ENCODE data around the gene GPER1.
"Not testable (repeated sequence)": the region's sequence is repeated elsewhere in the genome, so short reads cannot be mapped to it uniquely, and the experiment has no call there.

Gene GPER1

DNA sequence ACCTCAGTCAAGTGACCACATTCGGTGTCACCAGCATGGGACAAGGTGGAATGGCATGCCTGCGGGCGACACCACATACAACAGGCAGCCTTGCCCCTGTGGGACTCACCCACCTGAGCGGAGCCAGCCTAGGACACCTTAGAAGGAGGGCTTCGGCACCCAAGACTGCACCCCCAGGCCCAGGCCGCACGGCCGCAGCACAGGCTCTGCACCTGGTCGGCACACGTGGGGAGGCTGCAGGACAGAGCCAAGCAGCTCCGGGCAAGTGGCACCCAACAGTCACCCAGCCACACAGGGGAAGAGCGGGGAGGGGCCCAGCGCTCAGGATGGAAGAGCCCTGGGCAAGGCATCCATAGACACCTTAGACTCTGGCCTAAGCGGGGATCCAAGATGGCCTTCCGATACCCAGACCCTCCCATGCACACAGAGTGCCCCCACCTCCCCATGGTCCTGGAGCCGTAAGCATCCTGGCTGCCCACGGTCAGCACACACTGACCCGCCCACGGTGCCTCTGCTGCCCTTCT, 16.1 kb upstream of the GPER1 start:
- no peak for DNase-seq

DNA sequence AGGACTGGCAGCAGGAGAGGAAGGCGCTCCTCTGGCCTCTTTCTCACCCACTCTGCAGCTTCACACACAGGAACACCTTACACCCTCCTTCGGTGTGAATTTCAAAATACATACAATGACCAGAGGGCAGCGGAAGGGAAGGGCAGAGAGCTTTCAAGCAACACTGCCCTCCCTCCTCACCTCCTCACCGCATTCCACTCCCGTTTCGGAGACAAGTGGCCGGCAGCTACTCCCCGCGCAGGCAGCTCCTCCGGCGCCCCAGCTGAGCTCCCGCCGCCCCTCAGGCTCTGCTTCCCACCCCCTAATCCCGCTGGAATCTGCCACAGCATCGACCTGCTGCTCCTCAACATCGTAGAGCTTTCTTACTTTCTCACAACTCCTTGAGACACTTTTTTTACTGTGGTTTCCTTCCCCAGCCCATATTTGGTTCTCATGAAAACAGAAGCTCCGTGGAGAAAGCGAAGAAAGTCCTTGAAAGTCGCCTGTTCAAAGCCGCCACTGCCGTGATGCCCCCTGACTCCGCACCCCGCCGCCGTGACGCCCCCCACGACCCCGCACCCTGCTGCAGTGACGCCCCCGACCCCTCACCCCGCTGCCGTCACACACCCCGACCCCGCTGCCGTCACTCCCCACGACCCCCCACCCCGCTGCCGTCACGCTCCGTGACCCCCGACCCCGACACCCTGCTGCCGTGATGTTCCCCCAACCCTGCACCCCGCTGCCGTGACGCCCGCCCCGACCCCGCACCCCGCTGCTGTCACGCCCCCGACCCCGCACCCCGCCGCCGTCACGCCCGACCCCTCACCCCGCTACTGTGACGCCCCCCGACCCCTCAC, 14.6 kb upstream of the GPER1 start:
- DNase-seq: no peak

DNA sequence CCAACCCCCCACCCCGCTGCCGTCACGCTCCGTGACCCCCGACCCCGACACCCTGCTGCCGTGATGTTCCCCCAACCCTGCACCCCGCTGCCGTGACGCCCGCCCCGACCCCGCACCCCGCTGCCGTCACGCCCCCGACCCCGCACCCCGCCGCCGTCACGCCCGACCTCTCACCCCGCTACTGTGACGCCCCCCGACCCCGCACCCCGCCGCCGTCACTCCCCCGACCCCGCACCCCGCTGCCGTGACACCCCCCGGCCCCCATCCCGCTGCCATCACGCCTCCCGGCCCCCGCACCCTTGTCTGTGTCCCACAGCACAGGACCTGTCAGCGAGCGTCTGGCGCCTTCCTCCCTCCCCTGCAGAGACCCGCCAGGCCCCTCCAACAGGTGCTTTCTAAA, 13.9 kb upstream of the GPER1 start:
- DNase-seq: not testable (repeated sequence)

DNA sequence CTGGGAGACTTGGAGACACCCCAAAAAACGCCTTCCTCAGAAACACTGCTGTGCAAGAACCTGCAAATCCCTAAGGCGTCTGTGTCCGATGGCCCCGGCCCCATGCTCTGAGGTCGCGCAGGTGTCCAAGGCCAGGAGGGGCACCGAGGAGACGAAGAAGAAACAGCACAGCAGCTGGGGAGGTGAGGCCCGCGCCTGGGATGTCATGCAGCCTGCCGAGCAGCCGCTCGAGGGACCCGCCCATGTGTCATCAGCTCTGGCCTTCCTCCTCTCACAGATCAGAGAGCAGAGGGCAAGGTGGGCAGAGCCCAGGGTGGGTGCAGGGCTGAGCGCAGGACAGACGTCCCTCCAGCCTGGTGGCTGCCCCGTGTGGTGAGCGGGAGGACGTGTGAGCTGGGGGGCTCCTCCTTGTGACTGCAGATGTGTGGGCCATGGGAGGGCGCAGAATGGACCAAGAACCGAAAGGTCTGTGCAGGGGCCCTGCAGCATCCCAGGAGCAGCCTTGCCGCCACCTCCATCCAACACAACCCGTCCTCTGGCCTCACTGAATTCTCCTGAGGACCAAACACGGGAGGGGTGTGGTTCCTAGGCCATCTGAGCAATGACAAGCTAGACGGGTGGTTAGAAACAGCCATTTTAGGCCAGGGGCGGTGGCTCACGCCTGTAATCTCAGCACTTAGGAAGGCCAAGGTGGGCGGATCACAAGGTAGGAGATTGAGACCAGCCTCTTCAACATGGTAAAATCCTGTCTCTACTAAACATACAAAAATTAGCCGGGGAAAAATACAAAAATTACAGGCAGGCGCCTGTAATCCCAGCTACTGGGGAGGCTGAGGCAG, 13.1 kb upstream of the GPER1 start:
- DNase-seq: no peak

DNA sequence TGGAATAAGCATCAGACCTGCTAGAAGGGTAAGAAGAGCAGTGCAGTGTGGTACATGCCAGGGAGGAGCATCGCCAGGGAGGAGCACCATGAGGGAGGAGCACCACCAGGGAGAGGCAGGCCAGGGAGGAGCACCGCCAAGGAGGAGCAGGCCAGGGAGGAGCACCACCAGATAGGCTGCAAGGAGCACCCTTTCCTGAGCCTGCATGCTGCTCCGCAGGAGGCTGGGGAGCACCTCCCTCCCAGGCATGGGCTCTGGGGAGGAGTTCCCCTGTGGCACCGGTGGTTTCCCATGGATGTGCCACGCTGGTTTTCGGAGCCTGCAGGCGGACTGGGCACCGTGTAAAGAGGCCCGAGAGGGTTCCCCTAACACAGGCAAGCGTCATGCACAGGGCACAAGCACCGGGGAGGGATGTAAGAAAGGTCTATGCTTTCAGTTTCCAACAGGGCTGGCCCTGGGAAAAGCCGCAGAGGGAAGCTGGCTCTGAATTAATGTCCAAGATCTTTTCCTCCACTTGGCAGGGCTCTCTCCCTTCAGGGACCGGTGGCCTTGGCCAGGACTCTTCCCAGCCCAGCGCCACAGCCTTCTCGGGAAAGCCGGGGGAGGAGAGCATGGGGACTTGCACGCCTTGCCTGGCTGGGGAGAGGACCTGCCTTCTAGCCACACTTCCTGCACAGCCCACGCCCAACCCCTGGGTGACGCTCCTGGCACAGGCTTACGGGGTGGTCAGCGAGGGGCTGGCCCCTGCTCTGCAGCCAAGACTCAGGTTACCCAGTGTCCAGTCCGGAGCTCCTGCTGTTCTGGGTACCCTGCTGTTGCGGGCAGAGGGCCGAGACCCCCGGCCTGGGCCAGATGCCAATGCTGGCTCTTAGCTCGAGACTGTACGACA, 11.5 kb upstream of the GPER1 start:
- no peak for DNase-seq

DNA sequence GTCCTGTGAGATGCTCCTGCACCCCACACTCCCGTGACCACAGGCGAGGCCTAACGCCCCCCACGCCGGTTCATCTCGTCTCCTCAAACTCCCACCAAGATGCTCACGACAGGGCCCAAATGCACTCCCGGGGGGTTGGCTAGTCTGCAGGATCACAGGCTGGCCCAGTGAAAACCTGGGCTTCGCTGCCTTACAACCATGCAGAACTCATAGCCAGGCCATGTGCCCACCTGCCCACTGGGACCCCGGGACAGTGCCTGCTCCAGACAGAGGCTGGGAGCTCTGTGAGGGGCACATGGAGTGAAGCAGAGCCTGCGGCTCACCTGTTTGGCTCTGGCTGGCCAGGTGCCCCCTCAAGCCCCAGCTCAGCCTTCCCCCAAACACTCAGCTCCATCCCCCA, 9.4 kb upstream of the GPER1 start:
- no peak for DNase-seq

DNA sequence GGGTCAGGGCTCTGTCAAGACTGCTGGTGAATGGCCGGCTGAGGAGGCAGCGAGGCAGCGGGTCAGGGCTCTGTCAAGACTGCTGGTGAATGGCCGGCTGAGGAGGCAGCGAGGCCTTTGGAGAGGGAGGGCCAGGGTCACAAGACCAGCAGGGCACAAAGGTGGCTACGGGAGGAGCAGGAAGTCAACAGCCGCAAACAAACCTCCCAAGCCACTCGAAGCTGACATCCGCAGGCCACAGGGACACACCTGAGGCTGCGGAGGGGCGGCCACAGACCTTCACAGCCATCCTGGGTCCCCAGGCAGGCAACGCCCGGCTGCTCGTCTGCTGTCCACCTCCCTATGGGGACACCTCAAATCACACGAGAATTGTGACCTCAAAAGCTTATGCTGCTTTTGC, 8.9 kb upstream of the GPER1 start:
- no peak for DNase-seq

DNA sequence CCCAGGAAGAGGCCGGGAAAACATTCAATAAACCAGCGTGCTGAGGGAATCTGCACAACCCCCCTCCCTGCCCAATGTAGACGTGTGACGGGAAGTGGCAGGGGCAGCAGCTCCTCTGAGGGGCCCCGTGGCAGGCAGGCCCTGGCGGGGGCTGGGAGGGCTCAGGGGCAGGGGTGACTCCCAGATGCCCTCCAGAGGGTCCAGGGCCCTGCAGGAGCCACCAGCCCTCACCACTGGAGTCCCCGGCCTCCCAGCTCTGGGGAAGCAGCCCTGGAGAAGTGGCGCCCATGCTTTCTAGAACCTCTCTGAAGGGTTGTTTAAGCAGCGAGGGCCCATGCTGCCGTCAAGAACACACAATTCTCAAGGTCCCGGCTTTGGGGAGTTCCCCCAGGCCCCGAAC, 8.4 kb upstream of the GPER1 start:
- no peak for DNase-seq

DNA sequence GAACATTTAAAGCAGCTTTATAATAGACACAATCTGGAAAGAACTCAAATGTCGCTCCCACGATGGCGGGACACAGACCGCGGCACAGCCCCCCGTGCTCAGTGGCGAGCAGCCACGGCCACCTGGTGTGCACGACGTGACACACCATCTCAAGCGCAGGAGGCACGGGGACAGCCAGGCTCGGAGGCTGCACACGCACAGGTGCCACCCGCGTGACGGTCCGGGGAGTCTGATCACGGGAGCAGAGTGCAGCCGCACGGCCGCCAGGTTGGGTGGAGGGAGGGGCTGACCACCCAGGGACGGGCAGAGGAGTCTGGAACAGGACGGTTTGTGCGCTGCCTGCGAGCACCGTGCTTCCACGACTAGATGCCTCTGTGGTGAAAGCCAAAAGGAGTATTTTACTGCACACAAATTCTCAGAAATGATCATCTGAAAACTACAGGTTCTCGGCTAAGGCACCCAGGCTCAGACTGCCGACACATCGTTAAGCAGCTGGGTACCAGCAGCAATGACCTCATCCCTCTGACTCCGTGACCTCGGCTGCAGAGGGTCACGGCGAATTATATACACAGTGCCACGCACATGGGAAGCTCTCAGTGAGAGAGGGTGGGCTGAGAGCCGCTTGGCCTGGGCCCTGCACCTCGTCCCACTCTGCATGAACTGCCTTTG, 7.5 kb upstream of the GPER1 start:
- no peak for DNase-seq

DNA sequence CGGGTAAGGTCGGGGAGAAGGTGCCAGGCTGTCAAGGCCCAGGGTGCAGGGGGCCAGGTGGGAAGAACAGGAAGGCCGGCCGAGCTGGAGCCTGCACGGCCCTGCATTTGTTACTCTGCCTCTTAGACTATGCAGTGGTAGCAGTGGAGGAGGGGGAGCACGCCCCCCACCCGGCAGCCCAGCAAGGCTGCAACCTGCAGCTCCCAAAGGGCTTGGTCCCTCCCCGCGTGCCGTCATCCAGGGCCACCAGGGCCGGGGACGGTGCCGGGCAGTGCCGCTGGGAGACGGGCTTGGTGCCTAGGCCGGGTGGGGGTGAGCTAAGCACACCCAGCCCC, 7.0 kb upstream of the GPER1 start:
- no peak for DNase-seq

DNA sequence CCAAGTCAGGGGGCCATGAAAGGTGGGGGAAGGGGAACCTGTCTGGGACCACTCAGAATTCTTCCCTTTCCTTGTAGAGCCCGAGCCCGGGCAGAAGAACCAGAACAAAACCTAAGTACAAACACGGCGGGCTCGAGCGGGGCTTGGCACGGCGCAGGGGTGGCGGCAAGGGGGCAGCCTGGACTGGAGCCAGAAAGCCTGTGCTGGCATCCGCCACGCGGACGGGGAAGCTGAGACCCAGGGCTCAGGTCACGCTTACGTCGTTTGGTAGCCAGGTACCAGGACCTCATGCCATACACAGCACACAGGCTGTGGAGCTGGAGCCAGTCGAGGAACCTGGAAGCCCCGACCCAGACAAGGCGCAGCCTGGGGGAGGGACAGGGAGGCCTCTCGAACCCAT, 6.6 kb upstream of the GPER1 start:
- DNase-seq: no peak

DNA sequence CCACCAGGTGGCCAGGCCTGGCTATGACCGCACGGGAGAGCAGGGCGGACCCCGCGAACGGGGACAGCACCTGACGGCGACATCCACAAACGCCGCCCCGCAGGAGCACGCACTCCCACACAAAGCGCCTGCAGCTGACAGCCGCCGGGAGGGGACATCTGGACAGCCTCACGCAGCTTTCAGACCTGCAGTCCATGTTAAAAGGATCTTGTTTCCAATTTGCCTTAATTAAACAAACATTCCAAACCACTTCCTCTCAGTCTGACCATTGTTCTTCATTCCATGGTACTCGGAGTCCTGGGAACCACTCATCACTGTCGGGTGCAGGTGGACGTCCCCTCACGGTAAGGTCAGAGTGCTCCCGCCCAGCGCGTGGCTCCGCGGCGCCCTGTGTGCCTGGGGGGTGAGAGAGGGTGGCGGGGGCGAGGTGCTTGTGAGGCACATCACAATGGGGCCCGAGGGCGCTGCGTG, 5.9 kb upstream of the GPER1 start:
- no peak for DNase-seq

DNA sequence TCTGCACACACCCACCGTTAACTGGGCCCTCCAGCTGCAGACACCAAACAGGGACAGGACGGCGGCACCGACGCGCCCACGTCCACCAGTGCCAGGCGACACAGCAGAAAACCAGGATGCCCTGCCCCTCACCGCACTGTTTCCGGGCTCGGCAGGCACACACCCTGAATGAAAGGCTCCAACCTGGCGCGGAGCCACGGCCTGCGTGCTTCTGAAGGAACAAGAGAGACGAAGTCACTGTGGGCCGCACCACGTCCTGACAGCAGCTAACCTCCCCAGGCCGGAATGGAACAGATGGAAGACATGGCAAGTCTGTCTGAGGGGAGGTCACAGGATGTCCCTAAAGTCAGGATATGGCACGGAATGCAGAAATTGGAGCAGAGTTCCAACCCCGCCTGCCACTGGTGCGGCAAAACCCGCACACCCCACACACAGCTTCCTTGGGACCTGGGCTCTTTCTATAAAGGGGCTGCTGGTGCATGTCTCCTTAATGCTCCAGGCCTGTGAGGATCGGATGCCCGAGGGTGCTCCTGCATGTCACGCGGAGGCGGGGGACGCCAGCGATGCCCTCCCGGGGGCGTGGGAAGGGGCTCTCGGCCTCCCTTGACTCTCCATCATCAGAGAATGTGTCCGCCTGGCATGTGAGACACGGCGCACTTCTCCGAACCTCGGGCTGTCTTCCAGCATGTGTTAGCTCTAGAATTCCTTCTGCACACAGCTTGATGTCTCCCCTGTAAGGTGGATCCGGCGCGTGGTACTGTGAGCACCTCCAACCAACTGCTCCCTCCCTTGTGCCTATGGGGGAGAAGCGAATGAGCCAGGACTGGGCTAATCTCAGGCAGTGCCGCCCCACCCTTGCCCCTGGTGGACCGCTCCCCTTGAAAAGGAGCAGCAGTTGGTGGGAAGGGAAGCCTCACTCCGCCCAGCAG, 3.9 kb upstream of the GPER1 start:
- no peak for DNase-seq

DNA sequence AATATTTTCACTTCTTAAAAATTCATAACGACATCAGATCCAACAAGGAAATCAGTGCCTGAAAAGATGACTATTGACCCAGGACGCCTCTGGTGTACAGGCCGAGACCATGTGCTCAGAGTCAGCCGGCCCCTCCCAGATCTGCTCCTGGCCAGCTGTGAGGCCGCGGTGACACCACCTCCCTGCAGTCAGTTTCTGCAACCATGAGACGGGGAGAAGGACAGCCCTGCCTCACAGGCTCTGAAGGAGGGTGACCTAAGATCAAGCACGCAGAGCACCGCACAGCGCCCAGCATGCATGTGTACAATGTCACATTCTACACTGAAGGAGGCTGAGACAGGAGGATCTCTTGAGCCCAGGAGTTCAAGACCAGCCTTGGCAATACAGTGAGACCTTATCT, 2.6 kb upstream of the GPER1 start:
- DNase-seq: no peak

DNA sequence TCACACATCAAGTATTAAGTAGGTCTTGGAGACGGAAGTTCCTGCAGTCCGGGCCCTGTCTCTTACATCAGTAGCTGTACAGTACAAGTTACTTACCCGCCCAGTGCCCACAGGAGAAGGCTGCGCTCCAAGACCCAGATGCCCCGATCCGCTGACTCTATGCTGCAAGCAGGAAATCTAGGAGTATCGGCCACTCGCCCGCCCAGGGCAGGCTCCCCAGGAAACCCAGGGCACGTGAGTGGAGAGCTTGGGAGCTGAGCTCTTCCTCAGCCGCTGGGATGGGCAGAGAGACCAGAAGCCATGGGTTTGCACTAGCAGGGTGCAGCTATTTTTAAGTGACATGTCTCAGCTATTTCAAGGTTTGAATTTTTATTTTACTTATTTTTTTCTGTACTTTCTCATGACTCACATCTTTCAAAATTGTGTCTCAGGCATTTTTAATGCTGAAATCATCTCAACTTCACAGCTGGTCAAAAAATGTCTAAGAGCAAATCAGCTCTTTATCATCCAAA, 1.9 kb upstream of the GPER1 start:
- no peak for DNase-seq

DNA sequence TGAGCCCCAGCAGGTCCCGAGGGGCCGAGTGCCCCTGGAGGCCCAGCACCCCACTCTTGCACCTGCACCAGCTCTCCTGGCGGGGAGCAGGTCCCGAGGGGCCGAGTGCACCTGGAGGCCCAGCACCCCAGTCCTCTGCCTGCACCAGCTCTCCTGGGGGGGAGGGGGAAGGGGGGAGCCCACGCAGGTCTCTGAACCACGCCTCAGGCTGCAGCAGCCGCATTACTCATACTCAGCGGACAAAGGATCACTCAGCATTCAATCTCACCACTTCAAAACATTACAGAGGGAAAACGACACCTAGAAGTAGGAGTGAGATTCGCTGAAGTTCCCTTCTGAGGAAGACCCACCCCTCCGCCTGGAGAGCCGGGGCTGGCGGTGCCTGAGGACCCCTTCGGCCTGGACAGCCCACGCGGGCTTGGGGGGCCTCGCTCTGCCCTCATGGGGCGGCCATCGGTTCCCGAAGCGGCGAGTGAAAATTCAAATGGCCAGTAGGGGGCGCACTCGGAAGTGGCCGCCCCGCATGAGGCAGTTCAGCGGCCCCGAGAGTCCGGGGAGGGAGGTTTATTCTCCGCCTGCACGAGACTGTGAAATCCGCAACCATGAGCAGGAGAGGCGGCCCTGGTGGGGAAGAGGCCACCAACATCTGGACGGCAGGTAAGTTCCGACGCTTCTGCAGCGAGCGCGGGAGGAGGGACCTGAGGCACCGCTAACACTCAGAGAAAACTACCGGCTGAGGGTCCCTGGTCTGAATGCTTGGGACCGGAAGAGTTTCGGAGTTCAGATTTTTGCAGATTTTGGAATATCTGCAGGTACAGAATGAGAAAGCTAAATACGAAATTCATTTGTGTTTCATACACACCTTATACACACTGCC, 1.1 kb upstream of the GPER1 start:
- DNase-seq: peak; percentile 81

DNA sequence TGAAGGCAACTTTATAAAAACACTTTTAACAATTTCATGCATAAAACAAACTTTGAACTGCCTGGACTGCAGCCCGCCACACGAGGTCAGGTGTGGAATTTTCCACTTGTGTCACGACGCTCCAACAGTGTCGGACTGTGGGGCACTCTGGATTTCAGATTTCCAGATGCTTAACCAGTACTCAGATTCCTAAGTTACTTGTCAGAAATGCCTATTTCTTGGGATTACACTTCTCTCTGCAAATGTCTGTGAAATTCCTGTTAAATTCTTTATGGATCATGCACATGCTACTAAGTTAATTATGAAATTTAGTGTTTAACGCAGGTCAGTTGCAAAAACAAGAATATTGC, 473 bp upstream of the GPER1 start:
- no peak for DNase-seq

DNA sequence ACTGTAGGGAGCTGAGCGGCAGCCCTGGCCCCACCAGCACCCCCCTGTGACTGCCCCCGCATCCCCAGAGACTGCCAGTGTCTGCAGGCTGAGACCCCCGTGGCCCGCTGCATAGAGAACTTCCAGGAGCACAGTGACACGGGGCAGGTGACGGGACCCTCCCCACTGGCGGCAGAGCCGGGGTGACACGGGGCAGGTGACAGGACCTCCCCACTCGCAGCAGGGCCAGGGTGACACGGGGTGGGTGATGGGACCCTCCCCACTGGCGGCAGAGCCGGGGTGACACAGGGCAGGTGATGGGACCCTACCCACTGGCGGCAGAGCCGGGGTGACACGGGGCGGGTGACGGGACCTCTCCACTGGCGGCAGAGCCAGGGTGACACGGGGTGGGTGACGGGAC, 2.3 kb downstream of the GPER1 start:
- no peak for DNase-seq

DNA sequence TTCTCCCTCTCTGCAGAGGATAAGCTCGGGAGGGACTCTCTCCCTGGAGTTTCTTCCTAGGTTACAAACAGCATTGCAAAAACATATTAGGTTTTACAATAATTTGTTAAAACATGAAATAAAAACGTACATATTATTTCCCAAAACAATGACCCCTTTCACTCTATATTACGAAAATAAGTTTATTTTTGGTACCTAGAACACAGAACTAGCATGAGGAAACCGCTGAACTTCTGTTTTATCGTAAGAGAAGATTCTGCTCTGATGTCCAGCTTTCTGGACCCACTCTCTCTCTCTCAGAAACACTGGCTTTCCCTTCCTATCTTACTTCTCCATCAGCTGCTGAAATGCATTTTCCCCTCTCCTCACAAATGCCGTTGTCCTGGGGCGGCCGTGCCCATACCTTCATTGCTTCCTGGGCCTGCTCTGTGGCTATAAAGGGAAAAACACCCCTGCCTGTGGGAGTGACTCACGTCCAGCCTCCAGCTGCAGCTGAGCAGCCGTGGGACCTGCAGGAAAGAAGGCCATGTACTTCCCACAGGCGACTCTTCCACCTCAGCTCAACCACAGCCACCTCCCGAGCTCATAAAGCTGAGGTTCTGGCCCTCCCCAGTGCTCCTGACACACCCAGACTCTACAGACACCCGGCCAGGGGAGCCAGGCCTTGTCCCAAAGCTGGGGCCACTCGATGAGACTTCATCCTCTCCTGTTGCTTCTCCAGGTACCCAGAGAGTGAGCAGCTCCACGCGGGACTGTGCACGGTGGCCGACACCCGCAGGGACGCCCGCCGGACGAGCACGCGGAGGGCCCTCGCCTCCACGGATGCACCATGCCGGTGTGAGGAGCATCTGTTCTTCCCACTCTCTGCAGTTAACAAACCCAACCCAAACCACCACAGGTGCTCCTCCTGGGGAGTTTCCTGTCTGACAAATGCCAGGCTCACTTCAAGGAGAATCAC, 3.1 kb downstream of the GPER1 start:
- no peak for DNase-seq
